Measurements from ENCODE around the gene SDK2. TPM values are rescaled to one million over a fixed set of nuclear protein-coding genes. Genes with fewer than 3 reads are reported as not detected.
"Not testable (repeated sequence)": the region's sequence is repeated elsewhere in the genome, so short reads cannot be mapped to it uniquely, and the experiment has no call there.

Gene SDK2
- total RNA-seq, 2 donors from 2014 or later: 16.5 to 26.3 TPM

DNA sequence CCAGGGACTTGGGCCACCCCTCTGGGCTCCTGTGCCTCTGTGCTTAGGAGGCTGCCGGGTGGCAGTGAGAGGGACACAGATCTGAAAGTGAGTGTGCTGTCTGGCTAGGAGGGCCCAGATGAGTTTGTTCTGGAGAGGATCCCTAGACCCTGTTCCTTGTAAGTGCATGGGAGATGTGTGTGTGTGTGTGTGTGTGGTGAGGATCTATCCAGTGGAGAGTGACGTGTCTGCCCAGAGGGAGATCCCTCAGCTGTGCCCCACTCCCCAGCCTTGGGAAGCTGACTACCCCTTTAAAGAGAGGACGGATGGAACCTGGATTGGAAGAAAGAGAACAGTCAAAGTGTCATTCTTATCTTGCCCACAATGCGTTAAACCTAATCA lies 306.9 kb downstream of the SDK2 start:
- H3K9me3 ChIP-seq: no peaks in the 10 kb centered on the region
- H3K27me3 ChIP-seq (replicated peaks; ENCODE audit: insufficient read depth): no peaks in the 10 kb centered on the region
- H3K4me3 ChIP-seq: no peak overlapping the region
- TF ChIP-seq POLR2AphosphoS5 (IDR thresholded peaks at IDR 0.05) (no peak), POLR2A (IDR thresholded peaks at IDR 0.05) (no peak)
- TF ChIP-seq, protein P1, sequence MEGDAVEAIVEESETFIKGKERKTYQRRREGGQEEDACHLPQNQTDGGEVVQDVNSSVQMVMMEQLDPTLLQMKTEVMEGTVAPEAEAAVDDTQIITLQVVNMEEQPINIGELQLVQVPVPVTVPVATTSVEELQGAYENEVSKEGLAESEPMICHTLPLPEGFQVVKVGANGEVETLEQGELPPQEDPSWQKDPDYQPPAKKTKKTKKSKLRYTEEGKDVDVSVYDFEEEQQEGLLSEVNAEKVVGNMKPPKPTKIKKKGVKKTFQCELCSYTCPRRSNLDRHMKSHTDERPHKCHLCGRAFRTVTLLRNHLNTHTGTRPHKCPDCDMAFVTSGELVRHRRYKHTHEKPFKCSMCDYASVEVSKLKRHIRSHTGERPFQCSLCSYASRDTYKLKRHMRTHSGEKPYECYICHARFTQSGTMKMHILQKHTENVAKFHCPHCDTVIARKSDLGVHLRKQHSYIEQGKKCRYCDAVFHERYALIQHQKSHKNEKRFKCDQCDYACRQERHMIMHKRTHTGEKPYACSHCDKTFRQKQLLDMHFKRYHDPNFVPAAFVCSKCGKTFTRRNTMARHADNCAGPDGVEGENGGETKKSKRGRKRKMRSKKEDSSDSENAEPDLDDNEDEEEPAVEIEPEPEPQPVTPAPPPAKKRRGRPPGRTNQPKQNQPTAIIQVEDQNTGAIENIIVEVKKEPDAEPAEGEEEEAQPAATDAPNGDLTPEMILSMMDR (IDR thresholded peaks at IDR 0.05): no peak
- peak overlapping the region; percentile 66 to 69 for H3K27ac ChIP-seq
- peaks cover 1% of the 10 kb centered on the region for H3K4me1 ChIP-seq (replicated peaks)
- WGBS: 68% methylated on average over 4 of the region's 4 CpGs
- intact Hi-C loops (cut with DNase I): no loop called here
- H3K36me3 ChIP-seq: no peaks in the 10 kb centered on the region
- DNase-seq (ENCODE audit: low spot score): no peak

DNA sequence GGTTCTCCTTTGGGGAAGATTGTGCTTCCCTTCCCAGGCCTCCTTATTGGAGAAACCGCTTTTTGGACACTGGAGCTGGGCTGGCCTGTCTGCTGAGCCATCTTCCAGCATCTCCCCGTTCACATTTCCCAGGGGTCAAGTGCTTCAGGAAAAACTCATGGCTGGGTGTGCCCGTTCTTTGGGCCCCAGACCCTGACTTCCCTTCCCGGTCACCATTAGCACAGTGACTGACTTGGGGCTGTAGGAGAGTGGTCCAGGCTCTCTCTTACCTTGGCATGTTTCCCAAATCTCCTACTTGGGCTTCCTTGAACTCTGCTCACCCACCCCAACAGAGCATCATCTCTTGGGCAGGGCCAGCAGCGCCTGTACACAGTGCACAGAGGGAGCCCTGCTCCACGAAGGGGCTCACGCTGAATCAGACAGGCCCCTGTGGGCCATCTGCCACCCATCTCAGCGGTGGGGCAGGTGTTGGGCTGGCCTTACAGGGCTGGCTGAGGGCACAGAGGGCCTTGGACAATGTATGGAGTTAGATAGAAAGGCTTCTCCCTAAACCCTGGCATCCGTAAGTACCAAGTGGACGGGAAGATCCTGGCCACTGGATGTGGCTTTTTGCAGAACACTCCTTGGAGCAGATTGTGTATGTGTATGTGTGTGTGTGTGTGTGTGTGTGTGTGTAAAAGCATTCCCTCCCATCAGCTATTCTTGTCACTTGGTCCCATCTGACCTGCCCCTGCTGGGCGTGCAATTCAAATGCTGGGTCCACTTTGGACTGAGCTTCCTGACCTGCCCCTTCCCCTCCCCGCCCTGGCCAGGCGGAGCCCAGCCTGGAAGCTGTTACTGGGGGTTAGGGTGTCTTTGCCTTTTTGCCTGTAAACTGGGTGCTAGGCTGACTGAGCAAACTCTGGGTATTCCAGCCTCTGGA lies 307.6 kb downstream of the SDK2 start:
- intact Hi-C loops (cut with DNase I): no loop called here
- no peak for TF ChIP-seq POLR2AphosphoS5 (IDR thresholded peaks at IDR 0.05)
- TF ChIP-seq POLR2A (IDR thresholded peaks at IDR 0.05): no peak
- TF ChIP-seq, protein P1 (IDR thresholded peaks at IDR 0.05): no peak
- no peaks in the 10 kb centered on the region for H3K9me3 ChIP-seq
- H3K4me1 ChIP-seq (replicated peaks): no peaks in the 10 kb centered on the region
- no peaks in the 10 kb centered on the region for H3K27me3 ChIP-seq (replicated peaks; ENCODE audit: insufficient read depth)
- no peak overlapping the region for H3K4me3 ChIP-seq
- DNase-seq (ENCODE audit: low spot score): no peak
- H3K27ac ChIP-seq: peak overlapping the region; percentile 66 to 69
- H3K36me3 ChIP-seq: no peaks in the 10 kb centered on the region
- 75% methylated on average over 13 of the region's 13 CpGs for WGBS

DNA sequence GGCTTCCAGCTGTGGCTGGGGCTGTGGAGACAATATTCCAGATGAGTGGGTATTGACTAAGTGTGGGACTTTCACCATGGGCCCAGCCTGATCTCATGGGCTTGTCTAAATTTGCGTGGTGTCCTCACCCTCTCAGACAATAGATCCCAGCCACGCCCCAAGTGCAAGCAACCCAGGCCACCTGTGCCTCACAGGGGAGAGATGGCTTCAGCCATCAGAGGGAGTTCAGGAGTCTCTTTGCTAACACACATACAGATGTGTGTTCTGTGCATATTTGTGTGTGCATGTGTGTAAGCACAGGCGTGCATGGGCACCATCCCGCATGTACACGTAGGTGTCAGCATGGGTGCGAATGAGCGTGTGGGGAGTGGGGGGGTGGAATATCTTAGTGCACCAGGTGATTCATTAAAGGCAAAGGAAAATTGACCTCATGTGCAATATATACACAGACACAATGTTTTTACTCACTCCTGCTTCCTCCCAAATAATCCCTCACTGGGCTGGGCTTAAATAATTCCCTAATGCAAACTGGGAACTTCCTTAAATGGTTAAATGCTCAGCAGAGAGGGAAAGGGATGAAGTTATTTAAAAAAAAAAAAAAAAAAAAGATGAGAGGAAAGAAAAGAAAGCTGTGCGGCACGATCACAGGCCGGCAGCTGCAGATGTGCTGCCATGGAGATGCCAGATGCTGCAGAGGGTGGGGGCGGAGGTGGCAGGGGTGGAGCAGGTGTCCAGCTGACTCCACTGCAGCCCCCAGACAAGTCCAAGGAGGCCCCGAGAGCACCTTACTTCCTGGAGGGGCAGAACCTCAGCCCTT lies 308.4 kb downstream of the SDK2 start:
- intact Hi-C loops (cut with DNase I): no loop called here
- Histone ChIP-seq H3K4me1 (replicated peaks) (no peaks in the 10 kb centered on the region), H3K27me3 (replicated peaks; ENCODE audit: insufficient read depth) (no peaks in the 10 kb centered on the region), H3K4me3 (no peak overlapping the region), H3K36me3 (no peaks in the 10 kb centered on the region), H3K27ac (no peak overlapping the region), H3K9me3 (no peaks in the 10 kb centered on the region)
- 64% methylated on average over 12 of the region's 12 CpGs for WGBS
- TF ChIP-seq, protein P1 (IDR thresholded peaks at IDR 0.05): no peak
- no peak for TF ChIP-seq POLR2A (IDR thresholded peaks at IDR 0.05)
- no peak for DNase-seq (ENCODE audit: low spot score)

DNA sequence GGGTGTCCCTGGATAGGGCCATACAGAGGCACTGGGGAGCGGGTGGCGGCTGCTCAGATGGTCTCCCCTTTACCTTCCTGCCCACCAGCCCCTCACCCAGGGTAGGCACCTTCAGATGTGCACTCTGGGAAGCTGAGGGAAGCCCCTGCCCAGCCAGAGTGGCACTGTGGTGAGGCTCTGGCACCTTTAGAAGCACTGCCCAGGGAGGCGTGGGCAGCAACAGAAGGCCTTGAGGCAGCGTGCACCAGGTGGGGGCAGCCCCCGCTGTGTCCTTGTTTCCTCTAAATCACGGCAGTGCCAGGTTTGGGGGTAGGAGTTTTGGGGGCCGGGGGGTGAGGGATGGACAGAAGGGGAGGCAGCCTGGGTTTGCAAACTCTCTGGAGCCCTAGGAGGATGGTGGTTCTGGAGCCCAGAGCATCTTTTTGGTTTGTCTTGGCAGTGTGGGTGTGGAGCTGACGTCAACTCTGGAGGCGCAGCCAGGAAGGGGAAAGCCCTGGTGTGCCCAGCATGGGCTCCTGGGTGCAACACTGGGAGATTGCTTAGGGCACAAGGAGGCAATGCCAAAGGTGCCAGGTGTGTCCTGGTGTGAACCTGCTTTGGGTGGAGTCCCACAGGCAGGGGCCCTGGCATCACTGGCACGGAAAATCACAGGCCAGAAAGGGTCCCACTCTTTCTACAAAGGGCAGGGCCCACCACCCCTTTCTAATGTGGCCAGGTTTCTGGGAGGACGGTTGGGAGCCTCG lies 309.3 kb downstream of the SDK2 start:
- WGBS: 64% methylated on average over 12 of the region's 12 CpGs
- H3K4me1 ChIP-seq (replicated peaks): no peaks in the 10 kb centered on the region
- no peaks in the 10 kb centered on the region for H3K27me3 ChIP-seq (replicated peaks; ENCODE audit: insufficient read depth)
- TF ChIP-seq POLR2A (IDR thresholded peaks at IDR 0.05) (no peak), POLR2AphosphoS5 (IDR thresholded peaks at IDR 0.05) (no peak)
- TF ChIP-seq, protein P1 (IDR thresholded peaks at IDR 0.05): no peak
- H3K27ac ChIP-seq: peak overlapping the region in 1 of 2 donors; percentile 0
- no peaks in the 10 kb centered on the region for H3K36me3 ChIP-seq
- H3K9me3 ChIP-seq: no peaks in the 10 kb centered on the region
- DNase-seq (ENCODE audit: low spot score): no peak
- intact Hi-C loops (cut with DNase I): no loop called here
- H3K4me3 ChIP-seq: no peak overlapping the region

DNA sequence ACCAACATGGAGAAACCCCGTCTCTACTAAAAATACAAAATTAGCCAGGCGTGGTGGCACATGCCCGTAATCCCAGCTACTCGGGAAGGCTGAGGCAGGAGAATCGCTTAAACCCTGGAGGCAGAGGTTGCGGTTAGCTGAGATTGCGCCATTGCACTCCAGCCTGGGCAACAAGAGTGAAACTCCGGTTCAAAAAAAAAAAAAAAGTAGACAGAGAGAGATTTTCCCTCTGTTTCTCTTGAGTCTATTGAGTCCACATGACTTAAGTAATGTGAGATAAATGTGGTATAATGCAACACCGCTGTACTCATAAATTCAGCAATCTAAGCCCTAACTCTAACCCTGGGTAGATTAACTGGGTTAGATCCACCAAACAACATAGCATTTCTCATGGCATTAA lies 310.8 kb downstream of the SDK2 start:
- H3K36me3 ChIP-seq; intact Hi-C loops (cut with DNase I); DNase-seq (ENCODE audit: low spot score); H3K27ac ChIP-seq; H3K4me1 ChIP-seq (replicated peaks); H3K4me3 ChIP-seq; H3K27me3 ChIP-seq (replicated peaks; ENCODE audit: insufficient read depth); H3K9me3 ChIP-seq: not testable (repeated sequence)
- WGBS: 78% methylated on average over 9 of the region's 9 CpGs

All from prostate gland (tissue), 2 donors.